GM19193 (cell line): ENCODE results near the gene ETS1.

Experiments used
- POLR2A ChIP-seq: IDR thresholded peaks from 4 replicates; pipeline ENCODE4 v1.6.1; 2011; ENCODE audit not compliant: insufficient read depth, insufficient read length; ENCODE audit errors: extremely low read depth

ETS1 gene

GRCh38 chr11:128610721-128611617 is 23.6 kb upstream of the ETS1 start:
- peak; percentile 49 for TF ChIP-seq POLR2A

GRCh38 chr11:128609785-128610184 is 22.4 kb upstream of the ETS1 start:
- TF ChIP-seq POLR2A, result no peak

- TF ChIP-seq POLR2A, result no peak
Observed at GRCh38 chr11:128608746-128609407, 21.5 kb upstream of the ETS1 start.

- no peak for TF ChIP-seq POLR2A
Observed at GRCh38 chr11:128607819-128608218, 20.5 kb upstream of the ETS1 start.

- no peak for TF ChIP-seq POLR2A
Observed at GRCh38 chr11:128604723-128605122, 17.4 kb upstream of the ETS1 start.

- TF ChIP-seq POLR2A, result no peak
Observed at GRCh38 chr11:128603752-128604414, 16.5 kb upstream of the ETS1 start.

GRCh38 chr11:128603003-128603696 is 15.8 kb upstream of the ETS1 start:
- no peak for TF ChIP-seq POLR2A

GRCh38 chr11:128599729-128600128 is 12.4 kb upstream of the ETS1 start:
- no peak for TF ChIP-seq POLR2A

GRCh38 chr11:128598506-128599150 is 11.3 kb upstream of the ETS1 start:
- TF ChIP-seq POLR2A, result no peak

- TF ChIP-seq POLR2A, result no peak
Observed at GRCh38 chr11:128598096-128598495, 10.7 kb upstream of the ETS1 start.

- no peak for TF ChIP-seq POLR2A
Observed at GRCh38 chr11:128597209-128597608, 9.9 kb upstream of the ETS1 start.

GRCh38 chr11:128596250-128596649 is 8.9 kb upstream of the ETS1 start:
- TF ChIP-seq POLR2A, result no peak

GRCh38 chr11:128595775-128596174 is 8.4 kb upstream of the ETS1 start:
- TF ChIP-seq POLR2A, result no peak

- TF ChIP-seq POLR2A, result no peak
Observed at GRCh38 chr11:128595221-128595620, 7.9 kb upstream of the ETS1 start.
